Lower lobe of right lung (tissue), 2 donors: ENCODE data around the gene MTG2. TPM values are rescaled to one million over a fixed set of nuclear protein-coding genes. Genes with fewer than 3 reads are reported as not detected.

Experiments used
- ATAC-seq, 2 donors: fragments of 200-7000 bp; cut with Tn5 transposase; one replicate each; pipeline ENCODE4 v1.9.1; 2020 to 2022; ENCODE audit warnings: mild to moderate bottlenecking in 2 of 2, moderate library complexity in 2 of 2
- DNase-seq: peaks from one replicate; pipeline ENCODE4 v3.0.0-alpha.2; 2020
- H3K27ac ChIP-seq: fragments of 200-600 bp; one replicate; pipeline ENCODE4 v1.8.0; 2022
- H3K27me3 ChIP-seq: fragments of 200-600 bp; one replicate; pipeline ENCODE4 v1.8.0; 2022; ENCODE audit warnings: low read depth
- H3K36me3 ChIP-seq: fragments of 200-600 bp; one replicate; pipeline ENCODE4 v1.8.0; 2022; ENCODE audit warnings: mild to moderate bottlenecking
- H3K4me1 ChIP-seq: fragments of 200-600 bp; one replicate; pipeline ENCODE4 v1.8.0; 2022
- H3K4me3 ChIP-seq: fragments of 200-600 bp; one replicate; pipeline ENCODE4 v1.8.0; 2022; ENCODE audit warnings: mild to moderate bottlenecking
- H3K9me3 ChIP-seq: fragments of 200-600 bp; one replicate; pipeline ENCODE4 v1.8.0; 2022
- CTCF ChIP-seq: fragments of 200-600 bp; IDR thresholded peaks from one replicate; pipeline ENCODE4 v1.8.0; 2022; ENCODE audit warnings: antibody characterized with exemption, mild to moderate bottlenecking
- intact Hi-C: fragments of 100-400 bp; cut with DNase I; formaldehyde crosslinking; loops from one replicate; pipeline ENCODE4 v1.11.0; 2022
- total RNA-seq: library from RNA; stranded (reverse); fragmentation: NEBNext Ultra II Directional; extraction: Animal tissue kit (Norgen Biotek cat#: 25700); gene quantifications from one replicate; pipeline ENCODE4 v1.2.1, GENCODE V29; 2021
- donor health status: DM: no; HTN: yes; CAD: no; lungs with severe emphysema.

The MTG2 gene
- total RNA-seq, 1 donor from 2014 or later = 27.1 TPM

- no peak overlapping the region for H3K27ac ChIP-seq
- H3K4me3 ChIP-seq = no peak overlapping the region
- TF ChIP-seq CTCF = no peak
- H3K27me3 ChIP-seq = no peaks in the 10 kb centered on the region
- intact Hi-C loops = no loop called here
- H3K4me1 ChIP-seq = peaks cover 9% of the 10 kb centered on the region
- H3K36me3 ChIP-seq = peaks cover 49% of the 10 kb centered on the region
- no peaks in the 10 kb centered on the region for H3K9me3 ChIP-seq
- no peak for ATAC-seq
- no peak for DNase-seq
Observed at GRCh38 chr20:62178316-62179161, 4.3 kb upstream of the MTG2 start.

GRCh38 chr20:62179162-62179504 is 3.7 kb upstream of the MTG2 start:
- Histone ChIP-seq H3K27ac (no peak overlapping the region), H3K4me1 (peaks cover 15% of the 10 kb centered on the region), H3K27me3 (no peaks in the 10 kb centered on the region), H3K36me3 (peaks cover 43% of the 10 kb centered on the region), H3K4me3 (no peak overlapping the region), H3K9me3 (no peaks in the 10 kb centered on the region)
- intact Hi-C loops = no loop called here
- TF ChIP-seq CTCF = no peak
- ATAC-seq = no peak
- no peak for DNase-seq

GRCh38 chr20:62181808-62182207 is 1.0 kb upstream of the MTG2 start:
- Histone ChIP-seq H3K27me3 (no peaks in the 10 kb centered on the region), H3K9me3 (no peaks in the 10 kb centered on the region), H3K27ac (no peak overlapping the region), H3K36me3 (peaks cover 19% of the 10 kb centered on the region), H3K4me3 (peak overlapping the region; percentile 95), H3K4me1 (peaks cover 30% of the 10 kb centered on the region)
- DNase-seq (no peak), ATAC-seq (no peak)
- intact Hi-C loops = no loop called here
- TF ChIP-seq CTCF = no peak

GRCh38 chr20:62183426-62184142 is 756 bp downstream of the MTG2 start:
- peak overlapping the region; percentile 95 for H3K4me3 ChIP-seq
- H3K4me1 ChIP-seq = peaks cover 37% of the 10 kb centered on the region
- intact Hi-C loops = no loop called here
- H3K36me3 ChIP-seq = peaks cover 13% of the 10 kb centered on the region
- no peak for TF ChIP-seq CTCF
- peak overlapping the region; percentile 96 for H3K27ac ChIP-seq
- no peak for DNase-seq
- ATAC-seq = no peak
- no peaks in the 10 kb centered on the region for H3K9me3 ChIP-seq
- H3K27me3 ChIP-seq = no peaks in the 10 kb centered on the region

- no peak for ATAC-seq
- H3K27ac ChIP-seq = no peak overlapping the region
- no peak overlapping the region for H3K4me3 ChIP-seq
- no peak for DNase-seq
- peaks cover 37% of the 10 kb centered on the region for H3K4me1 ChIP-seq
- no peak for TF ChIP-seq CTCF
- no peaks in the 10 kb centered on the region for H3K9me3 ChIP-seq
- H3K27me3 ChIP-seq = no peaks in the 10 kb centered on the region
- intact Hi-C loops = no loop called here
- H3K36me3 ChIP-seq = peaks cover 24% of the 10 kb centered on the region
Observed at GRCh38 chr20:62186096-62186426, 3.2 kb downstream of the MTG2 start.
